ENCODE results near the gene ARL8A. TPM values are rescaled to one million over a fixed set of nuclear protein-coding genes. Genes with fewer than 3 reads are reported as not detected.

The ARL8A gene
- total and polyA plus RNA-seq, 2 experiments from 2014 or later: 30.3 to 32.7 TPM

DNA sequence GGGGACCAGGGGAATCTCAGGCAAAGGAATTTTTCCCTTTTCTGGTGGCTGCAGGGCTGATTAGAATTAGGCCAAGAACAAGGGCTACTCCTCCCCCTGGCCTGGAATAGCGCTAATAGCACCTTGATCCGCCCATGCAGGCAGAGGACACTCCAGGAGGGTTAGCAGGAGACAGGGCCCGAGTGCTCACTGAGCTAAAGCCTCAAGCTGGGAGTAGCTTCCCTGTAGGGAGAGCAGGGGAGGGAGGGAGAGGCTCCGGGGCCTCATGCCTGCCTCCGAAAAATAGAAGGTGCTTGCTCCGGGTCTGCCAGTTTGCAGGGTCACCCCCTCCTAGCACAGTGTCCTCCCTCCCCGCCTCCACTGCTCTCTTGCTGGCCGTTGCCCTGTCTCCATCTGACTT, 12.1 kb upstream of the ARL8A start (continued):
- TF ChIP-seq, protein P1, sequence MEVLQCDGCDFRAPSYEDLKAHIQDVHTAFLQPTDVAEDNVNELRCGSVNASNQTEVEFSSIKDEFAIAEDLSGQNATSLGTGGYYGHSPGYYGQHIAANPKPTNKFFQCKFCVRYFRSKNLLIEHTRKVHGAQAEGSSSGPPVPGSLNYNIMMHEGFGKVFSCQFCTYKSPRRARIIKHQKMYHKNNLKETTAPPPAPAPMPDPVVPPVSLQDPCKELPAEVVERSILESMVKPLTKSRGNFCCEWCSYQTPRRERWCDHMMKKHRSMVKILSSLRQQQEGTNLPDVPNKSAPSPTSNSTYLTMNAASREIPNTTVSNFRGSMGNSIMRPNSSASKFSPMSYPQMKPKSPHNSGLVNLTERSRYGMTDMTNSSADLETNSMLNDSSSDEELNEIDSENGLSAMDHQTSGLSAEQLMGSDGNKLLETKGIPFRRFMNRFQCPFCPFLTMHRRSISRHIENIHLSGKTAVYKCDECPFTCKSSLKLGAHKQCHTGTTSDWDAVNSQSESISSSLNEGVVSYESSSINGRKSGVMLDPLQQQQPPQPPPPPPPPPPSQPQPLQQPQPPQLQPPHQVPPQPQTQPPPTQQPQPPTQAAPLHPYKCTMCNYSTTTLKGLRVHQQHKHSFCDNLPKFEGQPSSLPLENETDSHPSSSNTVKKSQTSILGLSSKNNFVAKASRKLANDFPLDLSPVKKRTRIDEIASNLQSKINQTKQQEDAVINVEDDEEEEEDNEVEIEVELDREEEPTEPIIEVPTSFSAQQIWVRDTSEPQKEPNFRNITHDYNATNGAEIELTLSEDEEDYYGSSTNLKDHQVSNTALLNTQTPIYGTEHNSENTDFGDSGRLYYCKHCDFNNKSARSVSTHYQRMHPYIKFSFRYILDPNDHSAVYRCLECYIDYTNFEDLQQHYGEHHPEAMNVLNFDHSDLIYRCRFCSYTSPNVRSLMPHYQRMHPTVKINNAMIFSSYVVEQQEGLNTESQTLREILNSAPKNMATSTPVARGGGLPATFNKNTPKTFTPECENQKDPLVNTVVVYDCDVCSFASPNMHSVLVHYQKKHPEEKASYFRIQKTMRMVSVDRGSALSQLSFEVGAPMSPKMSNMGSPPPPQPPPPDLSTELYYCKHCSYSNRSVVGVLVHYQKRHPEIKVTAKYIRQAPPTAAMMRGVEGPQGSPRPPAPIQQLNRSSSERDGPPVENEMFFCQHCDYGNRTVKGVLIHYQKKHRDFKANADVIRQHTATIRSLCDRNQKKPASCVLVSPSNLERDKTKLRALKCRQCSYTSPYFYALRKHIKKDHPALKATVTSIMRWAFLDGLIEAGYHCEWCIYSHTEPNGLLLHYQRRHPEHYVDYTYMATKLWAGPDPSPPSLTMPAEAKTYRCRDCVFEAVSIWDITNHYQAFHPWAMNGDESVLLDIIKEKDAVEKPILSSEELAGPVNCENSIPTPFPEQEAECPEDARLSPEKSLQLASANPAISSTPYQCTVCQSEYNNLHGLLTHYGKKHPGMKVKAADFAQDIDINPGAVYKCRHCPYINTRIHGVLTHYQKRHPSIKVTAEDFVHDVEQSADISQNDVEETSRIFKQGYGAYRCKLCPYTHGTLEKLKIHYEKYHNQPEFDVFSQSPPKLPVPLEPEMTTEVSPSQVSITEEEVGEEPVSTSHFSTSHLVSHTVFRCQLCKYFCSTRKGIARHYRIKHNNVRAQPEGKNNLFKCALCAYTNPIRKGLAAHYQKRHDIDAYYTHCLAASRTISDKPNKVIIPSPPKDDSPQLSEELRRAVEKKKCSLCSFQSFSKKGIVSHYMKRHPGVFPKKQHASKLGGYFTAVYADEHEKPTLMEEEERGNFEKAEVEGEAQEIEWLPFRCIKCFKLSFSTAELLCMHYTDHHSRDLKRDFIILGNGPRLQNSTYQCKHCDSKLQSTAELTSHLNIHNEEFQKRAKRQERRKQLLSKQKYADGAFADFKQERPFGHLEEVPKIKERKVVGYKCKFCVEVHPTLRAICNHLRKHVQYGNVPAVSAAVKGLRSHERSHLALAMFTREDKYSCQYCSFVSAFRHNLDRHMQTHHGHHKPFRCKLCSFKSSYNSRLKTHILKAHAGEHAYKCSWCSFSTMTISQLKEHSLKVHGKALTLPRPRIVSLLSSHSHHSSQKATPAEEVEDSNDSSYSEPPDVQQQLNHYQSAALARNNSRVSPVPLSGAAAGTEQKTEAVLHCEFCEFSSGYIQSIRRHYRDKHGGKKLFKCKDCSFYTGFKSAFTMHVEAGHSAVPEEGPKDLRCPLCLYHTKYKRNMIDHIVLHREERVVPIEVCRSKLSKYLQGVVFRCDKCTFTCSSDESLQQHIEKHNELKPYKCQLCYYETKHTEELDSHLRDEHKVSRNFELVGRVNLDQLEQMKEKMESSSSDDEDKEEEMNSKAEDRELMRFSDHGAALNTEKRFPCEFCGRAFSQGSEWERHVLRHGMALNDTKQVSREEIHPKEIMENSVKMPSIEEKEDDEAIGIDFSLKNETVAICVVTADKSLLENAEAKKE (CRISPR knock-in tag; IDR thresholded peaks at IDR 0.05): no peak
- TF ChIP-seq STAT1 (IDR thresholded peaks at IDR 0.05; ENCODE audit: unreplicated experiment) (no peak), EZH2 (IDR thresholded peaks at IDR 0.05; ENCODE audit: low read depth, unreplicated experiment) (no peak)
- TF ChIP-seq, protein P2, sequence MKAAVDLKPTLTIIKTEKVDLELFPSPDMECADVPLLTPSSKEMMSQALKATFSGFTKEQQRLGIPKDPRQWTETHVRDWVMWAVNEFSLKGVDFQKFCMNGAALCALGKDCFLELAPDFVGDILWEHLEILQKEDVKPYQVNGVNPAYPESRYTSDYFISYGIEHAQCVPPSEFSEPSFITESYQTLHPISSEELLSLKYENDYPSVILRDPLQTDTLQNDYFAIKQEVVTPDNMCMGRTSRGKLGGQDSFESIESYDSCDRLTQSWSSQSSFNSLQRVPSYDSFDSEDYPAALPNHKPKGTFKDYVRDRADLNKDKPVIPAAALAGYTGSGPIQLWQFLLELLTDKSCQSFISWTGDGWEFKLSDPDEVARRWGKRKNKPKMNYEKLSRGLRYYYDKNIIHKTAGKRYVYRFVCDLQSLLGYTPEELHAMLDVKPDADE (IDR thresholded peaks at IDR 0.05): no peak

DNA sequence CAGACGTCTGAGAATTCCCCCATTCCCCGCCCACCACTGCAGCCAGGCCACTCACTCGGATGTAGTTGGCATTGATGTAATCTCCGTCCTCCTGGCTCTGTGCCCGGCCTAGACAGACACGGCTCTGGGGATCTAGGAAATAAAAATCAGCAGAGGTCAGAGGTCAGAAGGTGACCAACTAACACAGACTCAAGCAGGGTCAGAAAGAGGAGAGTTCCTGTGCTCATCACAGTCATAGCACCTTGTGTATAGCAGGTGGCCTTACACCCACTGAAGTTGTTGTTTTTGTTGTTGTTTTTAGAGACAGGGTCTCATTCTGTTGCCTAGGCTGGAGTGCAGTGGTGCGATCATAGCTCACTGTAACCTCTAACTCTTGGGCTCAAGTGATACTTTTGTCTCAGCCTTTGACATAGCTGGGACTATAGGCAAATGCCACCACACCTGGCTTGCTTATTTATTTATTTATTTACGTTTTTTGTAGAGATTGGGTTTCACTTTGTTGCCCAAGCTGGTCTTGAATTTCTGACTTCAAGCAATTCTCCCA, 11.0 kb upstream of the ARL8A start:
- no peaks in the 10 kb centered on the region for H3K36me3 Mint-ChIP-seq (ENCODE audit: low read depth)
- no peak for ATAC-seq
- Histone ChIP-seq H3K9me2 (ENCODE audit: insufficient read depth) (no peaks in the 10 kb centered on the region), H3K79me2 (replicated peaks; ENCODE audit: insufficient read depth) (no peaks in the 10 kb centered on the region), H3F3A (replicated peaks; ENCODE audit: low read depth) (0 out of 2 replicates have a peak, but pooled peaks cover 5% of the 10 kb centered on the region), H3K27me3 (ENCODE audit: insufficient read depth) (no peaks in the 10 kb centered on the region), H2AFZ (no peak overlapping the region), H3K36me3 (ENCODE audit: insufficient read depth) (no peaks in the 10 kb centered on the region), H3K4me3 (no peak overlapping the region), H4K20me1 (replicated peaks; ENCODE audit: insufficient read depth) (no peaks in the 10 kb centered on the region), H3K4me2 (no peak overlapping the region), H3K4me1 (ENCODE audit: insufficient read depth) (peaks cover 3% of the 10 kb centered on the region; the same call in 1 of the 2 replicates), H3K27ac (ENCODE audit: low read depth) (no peak overlapping the region)
- H3K27ac Mint-ChIP-seq: no peak overlapping the region
- no peak overlapping the region for H3K4me3 Mint-ChIP-seq
- H3K4me1 Mint-ChIP-seq: peaks cover 28% of the 10 kb centered on the region
- no peak for DNase-seq (ENCODE audit: low spot score)
- peaks cover 3% of the 10 kb centered on the region; the same call in 2 of the 3 replicates for H3K9me3 Mint-ChIP-seq
- H3K27me3 Mint-ChIP-seq (ENCODE audit: insufficient read depth, low read depth, poor library complexity): peaks cover 10% of the 10 kb centered on the region
- TF ChIP-seq EZH2phosphoT487 (IDR thresholded peaks at IDR 0.05; ENCODE audit: unreplicated experiment): no peak
- TF ChIP-seq, protein P3, sequence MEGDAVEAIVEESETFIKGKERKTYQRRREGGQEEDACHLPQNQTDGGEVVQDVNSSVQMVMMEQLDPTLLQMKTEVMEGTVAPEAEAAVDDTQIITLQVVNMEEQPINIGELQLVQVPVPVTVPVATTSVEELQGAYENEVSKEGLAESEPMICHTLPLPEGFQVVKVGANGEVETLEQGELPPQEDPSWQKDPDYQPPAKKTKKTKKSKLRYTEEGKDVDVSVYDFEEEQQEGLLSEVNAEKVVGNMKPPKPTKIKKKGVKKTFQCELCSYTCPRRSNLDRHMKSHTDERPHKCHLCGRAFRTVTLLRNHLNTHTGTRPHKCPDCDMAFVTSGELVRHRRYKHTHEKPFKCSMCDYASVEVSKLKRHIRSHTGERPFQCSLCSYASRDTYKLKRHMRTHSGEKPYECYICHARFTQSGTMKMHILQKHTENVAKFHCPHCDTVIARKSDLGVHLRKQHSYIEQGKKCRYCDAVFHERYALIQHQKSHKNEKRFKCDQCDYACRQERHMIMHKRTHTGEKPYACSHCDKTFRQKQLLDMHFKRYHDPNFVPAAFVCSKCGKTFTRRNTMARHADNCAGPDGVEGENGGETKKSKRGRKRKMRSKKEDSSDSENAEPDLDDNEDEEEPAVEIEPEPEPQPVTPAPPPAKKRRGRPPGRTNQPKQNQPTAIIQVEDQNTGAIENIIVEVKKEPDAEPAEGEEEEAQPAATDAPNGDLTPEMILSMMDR (conservative IDR thresholded peaks at IDR 0.05; ENCODE audit: low read depth in 2 of 2): no peak
- TF ChIP-seq ZNF114 (CRISPR knock-in tag; IDR thresholded peaks at IDR 0.05): no peak
- TF ChIP-seq EZH2 (IDR thresholded peaks at IDR 0.05; ENCODE audit: low read depth, unreplicated experiment): no peak
- no peak for TF ChIP-seq STAT1 (IDR thresholded peaks at IDR 0.05; ENCODE audit: unreplicated experiment)
- no peak for TF ChIP-seq JUNB (IDR thresholded peaks at IDR 0.05; ENCODE audit: unreplicated experiment)
